Neural cell (in vitro differentiated cells): ENCODE measurements around the gene SLC43A3. TPM values are rescaled to one million over a fixed set of nuclear protein-coding genes. Genes with fewer than 3 reads are reported as not detected.

Source experiments
- H2AFZ ChIP-seq: fragments of 200-600, 300-800 bp; sonication (generic), shearing (Covaris generic); 2 replicates; pipeline ENCODE4 v1.6.0; 2014; ENCODE audit warnings: low read depth, mild to moderate bottlenecking, antibody characterized with exemption, low read length, moderate library complexity
- H3F3A ChIP-seq: fragments of 200-600 bp; shearing (Covaris generic); 2 replicates; pipeline ENCODE4 v1.6.1; 2016; ENCODE audit warnings: mild to moderate bottlenecking, moderate library complexity, mixed read lengths, antibody characterized with exemption, low read length; ENCODE audit not compliant: insufficient read depth, poor library complexity, severe bottlenecking
- H3K27ac ChIP-seq: fragments of 200-600, 300-800 bp; sonication (generic), shearing (Covaris generic); 2 replicates; pipeline ENCODE4 v1.5.1; 2014; ENCODE audit warnings: mild to moderate bottlenecking, low read length, moderate library complexity
- H3K27me3 ChIP-seq: fragments of 300-800, 200-600 bp; sonication (generic), shearing (Covaris generic); 2 replicates; pipeline ENCODE4 v1.6.0; 2014; ENCODE audit warnings: mild to moderate bottlenecking, low read depth, low read length, moderate library complexity; ENCODE audit not compliant: insufficient read depth
- H3K36me3 ChIP-seq: fragments of 300-800, 200-600 bp; sonication (generic), shearing (Covaris generic); 2 replicates; pipeline ENCODE4 v1.5.1; 2014; ENCODE audit warnings: mild to moderate bottlenecking, antibody characterized with exemption, low read length, moderate library complexity; ENCODE audit not compliant: insufficient read depth
- H3K4me2 ChIP-seq: fragments of 300-800, 200-600 bp; sonication (generic), shearing (Covaris generic); 2 replicates; pipeline ENCODE4 v1.6.0; 2014; ENCODE audit warnings: mild to moderate bottlenecking, low read length
- H3K4me3 ChIP-seq: fragments of 300-800, 200-600 bp; sonication (generic), shearing (Covaris generic); 2 replicates; pipeline ENCODE4 v1.5.1; 2014; ENCODE audit warnings: mild to moderate bottlenecking, low read length, moderate library complexity
- H3K79me2 ChIP-seq: fragments of 200-600 bp; shearing (Covaris generic); replicated peaks from 2 replicates; pipeline ENCODE4 v1.6.0; 2014; ENCODE audit warnings: mild to moderate bottlenecking, low read length, moderate library complexity; ENCODE audit not compliant: insufficient read depth
- H3K9ac ChIP-seq: fragments of 300-800, 200-600 bp; sonication (generic), shearing (Covaris generic); 2 replicates; pipeline ENCODE4 v1.6.1; 2016; ENCODE audit warnings: mild to moderate bottlenecking, low read length, mixed read lengths
- H3K9me2 ChIP-seq: fragments of 200-600 bp; shearing (Covaris generic); 2 replicates; pipeline ENCODE4 v1.6.1; 2016; ENCODE audit warnings: mild to moderate bottlenecking, low read length, mixed read lengths; ENCODE audit not compliant: insufficient read depth
- H3K9me3 ChIP-seq: fragments of 200-600, 300-800 bp; sonication (generic), shearing (Covaris generic); 2 replicates; pipeline ENCODE4 v1.6.1; 2016; ENCODE audit warnings: mild to moderate bottlenecking, mixed run types, low read length, moderate library complexity, mixed read lengths
- H4K20me1 ChIP-seq: fragments of 200-600 bp; shearing (Covaris generic); 2 replicates; pipeline ENCODE4 v1.6.1; 2016; ENCODE audit warnings: mild to moderate bottlenecking, mixed run types; ENCODE audit not compliant: insufficient read depth
- CTCF ChIP-seq: fragments of 450-650 bp; IDR thresholded peaks from 2 replicates; pipeline ENCODE4 v1.5.1; 2014; ENCODE audit warnings: antibody characterized with exemption, mild to moderate bottlenecking, moderate library complexity; ENCODE audit not compliant: poor library complexity, severe bottlenecking
- EP300 ChIP-seq: fragments of 450-650 bp; conservative IDR thresholded peaks from 2 replicates; pipeline ENCODE4 v1.6.1; 2014; ENCODE audit warnings: antibody characterized with exemption, mild to moderate bottlenecking, moderate library complexity; ENCODE audit not compliant: poor library complexity, severe bottlenecking
- EZH2 ChIP-seq: fragments of 200-600, 300-800 bp; shearing (Covaris generic), sonication (generic); IDR thresholded peaks from 2 replicates; pipeline ENCODE4 v1.6.1; 2014; ENCODE audit warnings: antibody characterized with exemption, low read length, borderline replicate concordance, mild to moderate bottlenecking; ENCODE audit not compliant: insufficient read depth, poor library complexity, severe bottlenecking
- MXI1 ChIP-seq: fragments of 450-650 bp; conservative IDR thresholded peaks from 2 replicates; pipeline ENCODE4 v1.6.1; 2014; ENCODE audit warnings: antibody characterized with exemption, mild to moderate bottlenecking; ENCODE audit not compliant: poor library complexity, severe bottlenecking
- POLR2AphosphoS5 ChIP-seq: IDR thresholded peaks from 2 replicates; pipeline ENCODE4 v1.6.1; 2012
- RAD21 ChIP-seq: fragments of 450-650 bp; conservative IDR thresholded peaks from 2 replicates; pipeline ENCODE4 v1.6.1; 2014; ENCODE audit warnings: antibody characterized with exemption, mild to moderate bottlenecking, moderate library complexity
- REST ChIP-seq: IDR thresholded peaks from 2 replicates; pipeline ENCODE4 v1.6.1; 2012; ENCODE audit warnings: borderline replicate concordance
- SMC3 ChIP-seq: fragments of 450-650 bp; conservative IDR thresholded peaks from 2 replicates; pipeline ENCODE4 v1.6.1; 2014; ENCODE audit warnings: antibody characterized with exemption, mild to moderate bottlenecking, moderate library complexity; ENCODE audit not compliant: poor library complexity
- TAF1 ChIP-seq: IDR thresholded peaks from 2 replicates; pipeline ENCODE4 v1.6.1; 2012; ENCODE audit warnings: low read depth
- polyA plus RNA-seq: library from polyadenylated mRNA; depleted of rRNA; stranded (reverse); fragments of >200 nt; gene quantifications from 2 replicates; pipeline ENCODE4 v1.2.3, GENCODE V29; 2014

The SLC43A3 gene
- polyA plus RNA-seq, 1 donor from 2014 or later, result 0.33 TPM

- H3K9ac ChIP-seq, result no peak overlapping the region
- H3K9me2 ChIP-seq, result no peaks in the 10 kb centered on the region
- H4K20me1 ChIP-seq, result no peaks in the 10 kb centered on the region
- no peaks in the 10 kb centered on the region for H3K79me2 ChIP-seq
- H3K36me3 ChIP-seq, result no peaks in the 10 kb centered on the region
- H3F3A ChIP-seq, result no peaks in the 10 kb centered on the region
- no peaks in the 10 kb centered on the region for H3K9me3 ChIP-seq
- H3K27ac ChIP-seq, result no peak overlapping the region
- H3K4me2 ChIP-seq, result no peak overlapping the region
- H2AFZ ChIP-seq, result no peak overlapping the region
- no peak for TF ChIP-seq REST
- no peak for TF ChIP-seq RAD21
- TF ChIP-seq MXI1, result no peak
- H3K27me3 ChIP-seq, result no peaks in the 10 kb centered on the region
- no peak overlapping the region for H3K4me3 ChIP-seq
Measured at GRCh38 chr11:57419146-57419545, 7.8 kb downstream of the SLC43A3 start.

GRCh38 chr11:57418131-57418530 is 8.8 kb downstream of the SLC43A3 start:
- H3K4me3 ChIP-seq, result no peak overlapping the region
- H3K79me2 ChIP-seq, result no peaks in the 10 kb centered on the region
- no peak overlapping the region for H3K4me2 ChIP-seq
- no peaks in the 10 kb centered on the region for H4K20me1 ChIP-seq
- H3F3A ChIP-seq, result no peaks in the 10 kb centered on the region
- H3K9me3 ChIP-seq, result no peaks in the 10 kb centered on the region
- H3K27ac ChIP-seq, result no peak overlapping the region
- no peaks in the 10 kb centered on the region for H3K9me2 ChIP-seq
- no peak overlapping the region for H3K9ac ChIP-seq
- no peaks in the 10 kb centered on the region for H3K27me3 ChIP-seq
- H2AFZ ChIP-seq, result no peak overlapping the region
- no peaks in the 10 kb centered on the region for H3K36me3 ChIP-seq
- TF ChIP-seq REST (no peak), MXI1 (no peak), TAF1 (no peak), EZH2 (no peak), POLR2AphosphoS5 (no peak), CTCF (no peak), SMC3 (no peak), RAD21 (no peak), EP300 (no peak)
